Large intestine (tissue), 3 donors: ENCODE data around the gene GLE1. TPM values are rescaled to one million over a fixed set of nuclear protein-coding genes. Genes with fewer than 3 reads are reported as not detected.
A peak's percentile ranks its signal among the peaks of the same experiment; 100 is the strongest.

Experiments used
- DNase-seq, 2 donors: peaks; one replicate each; pipeline versions ENCODE4 v3.0.0 to v3.0.0-alpha.2; 2013
- H3K27ac ChIP-seq: one replicate; pipeline ENCODE4 v1.5.1; 2013; ENCODE audit warnings: low read length
- H3K27me3 ChIP-seq: 2 replicates; pipeline ENCODE4 v1.6.1; 2013; ENCODE audit warnings: low read length; ENCODE audit not compliant: control insufficient read depth, insufficient read depth
- H3K36me3 ChIP-seq: 2 replicates; pipeline ENCODE4 v1.6.1; 2013; ENCODE audit warnings: low read length; ENCODE audit not compliant: control insufficient read depth, insufficient read depth
- H3K4me1 ChIP-seq: one replicate; pipeline ENCODE4 v1.6.1; 2013; ENCODE audit warnings: low read length; ENCODE audit not compliant: control insufficient read depth, insufficient read depth
- H3K4me3 ChIP-seq: one replicate; pipeline ENCODE4 v1.5.1; 2013; ENCODE audit warnings: low read length
- H3K9me3 ChIP-seq: one replicate; pipeline ENCODE4 v1.6.1; 2013; ENCODE audit warnings: mild to moderate bottlenecking, low read depth, low read length, moderate library complexity; ENCODE audit not compliant: control insufficient read depth
- WGBS: methylation state at CpG from one replicate; pipeline ENCODE4 v1.1.5; 2013; ENCODE audit warnings: low lambda C conversion rate; ENCODE audit not compliant: insufficient coverage; 5-methylcytosine and 5-hydroxymethylcytosine counted together
- polyA plus RNA-seq: library from polyadenylated mRNA; unstranded; fragments of 120-200 nt; gene quantifications from one replicate; pipeline ENCODE4 v1.2.1, GENCODE V29; 2013

GLE1 gene
- polyA plus RNA-seq, 1 donor: 26.9 TPM

DNA sequence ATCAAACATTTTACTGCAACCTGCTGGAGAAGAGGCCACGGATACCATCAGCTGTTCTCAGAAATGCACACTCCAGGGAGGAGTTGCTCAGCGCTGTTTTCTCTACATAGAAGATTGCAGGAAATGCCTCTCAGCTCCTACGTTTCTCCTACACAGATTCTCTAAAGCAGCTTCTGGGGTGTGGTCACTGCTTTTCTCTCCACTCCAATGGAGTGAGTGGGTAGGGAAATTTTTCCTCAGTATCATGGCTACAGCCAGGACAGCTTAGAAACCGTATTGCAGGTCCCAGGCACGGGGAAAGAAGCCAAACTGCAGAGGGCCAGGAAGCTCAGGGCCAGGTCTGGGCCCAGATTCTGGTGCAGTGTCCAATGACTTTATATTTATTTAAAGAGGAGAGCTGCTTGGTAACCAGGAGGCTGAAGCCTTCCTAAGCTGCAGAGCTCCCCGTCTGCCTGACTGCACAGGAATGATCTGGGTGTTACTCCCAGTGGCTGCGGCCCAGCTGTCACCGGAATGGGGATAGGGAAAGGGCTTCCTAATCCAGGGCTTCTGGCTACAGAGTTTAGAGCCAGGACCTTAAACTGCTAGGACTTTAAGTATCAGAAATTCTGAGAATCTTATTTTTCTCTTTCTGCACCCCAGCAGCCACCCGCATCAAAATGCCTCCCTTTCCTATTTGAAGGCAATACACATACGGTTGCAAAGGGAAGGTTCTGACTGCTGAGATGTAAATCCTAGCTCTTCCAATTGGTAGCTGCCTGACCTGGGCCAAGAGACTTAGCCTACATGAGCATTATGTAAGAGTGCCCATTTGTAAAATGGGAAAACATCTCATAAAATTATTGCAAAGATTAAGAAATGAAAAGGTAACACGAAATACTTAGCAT lies 46.5 kb downstream of the GLE1 start:
- no CpG with 5 or more reads among the region's 11 CpGs for WGBS
- no peaks in the 10 kb centered on the region for H3K36me3 ChIP-seq
- H3K27ac ChIP-seq: peak overlapping the region; percentile 78
- no peaks in the 10 kb centered on the region for H3K9me3 ChIP-seq
- H3K27me3 ChIP-seq: no peaks in the 10 kb centered on the region
- DNase-seq: peak in 1 of 2 donors; percentile 22
- no peak overlapping the region for H3K4me3 ChIP-seq
- peaks cover 29% of the 10 kb centered on the region for H3K4me1 ChIP-seq

DNA sequence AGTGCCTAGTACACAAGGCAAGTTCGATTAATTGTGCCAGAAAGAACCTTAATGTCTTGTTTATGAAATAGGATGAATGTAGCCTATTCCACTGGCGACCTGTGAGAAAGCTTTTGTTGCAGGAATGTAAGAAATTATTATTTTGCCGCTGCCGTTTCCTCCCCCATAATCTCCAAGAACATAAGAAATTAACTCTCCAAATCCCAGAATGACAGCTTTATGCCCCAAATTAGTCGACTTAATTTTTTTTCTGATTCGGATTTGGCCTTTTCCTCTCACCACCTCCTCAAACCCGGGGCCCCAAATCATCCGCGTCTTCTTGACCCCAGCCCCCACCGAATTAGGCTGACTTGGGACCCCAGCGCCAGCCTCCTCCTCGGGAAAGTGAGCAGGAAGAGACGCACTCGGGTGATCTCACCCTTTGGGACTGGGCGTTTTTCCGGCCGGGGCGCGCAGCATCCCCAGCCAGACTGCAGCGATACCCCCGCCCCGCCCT lies 47.2 kb downstream of the GLE1 start:
- H3K4me3 ChIP-seq: peak overlapping the region; percentile 77
- no peaks in the 10 kb centered on the region for H3K9me3 ChIP-seq
- H3K4me1 ChIP-seq: peaks cover 34% of the 10 kb centered on the region
- no peaks in the 10 kb centered on the region for H3K27me3 ChIP-seq
- H3K36me3 ChIP-seq: no peaks in the 10 kb centered on the region
- DNase-seq: no peak
- H3K27ac ChIP-seq: peak overlapping the region; percentile 78
- 0% methylated on average over 1 of the region's 22 CpGs for WGBS

DNA sequence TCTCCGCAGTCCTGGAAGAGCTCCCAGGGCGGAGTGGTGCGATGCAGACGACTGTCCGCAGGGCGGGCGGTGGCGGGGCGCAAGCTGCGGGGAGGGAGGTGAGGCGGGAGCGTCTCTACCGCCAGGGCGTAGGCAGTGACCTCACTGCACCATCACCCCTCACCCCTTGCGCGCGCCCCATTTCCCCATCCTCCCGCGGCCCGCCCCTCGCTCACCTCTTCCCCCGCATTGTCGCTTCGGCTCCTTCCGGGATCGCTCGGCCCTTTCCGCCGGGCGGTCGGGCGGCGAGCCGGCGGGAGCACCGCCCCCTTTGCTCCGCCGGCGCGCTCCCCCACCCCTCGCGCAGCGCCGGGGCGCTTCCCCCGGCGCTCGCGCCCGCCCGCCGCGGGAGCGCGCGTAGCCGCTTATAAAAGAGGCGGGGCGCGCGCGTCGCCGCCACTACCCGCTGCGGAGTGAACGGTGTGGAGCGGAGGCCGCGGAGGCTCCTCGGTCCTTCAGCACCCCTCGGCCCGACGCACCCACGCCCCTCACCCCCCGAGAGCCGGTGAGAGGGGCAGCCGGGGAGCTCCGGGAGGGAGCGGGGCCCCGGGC lies 47.7 kb downstream of the GLE1 start, which contains the start of gene SPTAN1:
TSS of gene SPTAN1 (plus strand) at position 435 of the 591 bp plus-strand sequence. CDS start 14,154 bp downstream, outside the sequence.
- peak; percentile 92 to 94 for DNase-seq
- Histone ChIP-seq H3K27me3 (no peaks in the 10 kb centered on the region), H3K4me3 (peak within 1 kb of the TSS; percentile 77), H3K4me1 (peaks cover 39% of the 10 kb centered on the region), H3K9me3 (no peaks in the 10 kb centered on the region), H3K27ac (peak within 1 kb of the TSS; percentile 78), H3K36me3 (no peaks in the 10 kb centered on the region)
- no CpG with 5 or more reads among the region's 81 CpGs for WGBS

DNA sequence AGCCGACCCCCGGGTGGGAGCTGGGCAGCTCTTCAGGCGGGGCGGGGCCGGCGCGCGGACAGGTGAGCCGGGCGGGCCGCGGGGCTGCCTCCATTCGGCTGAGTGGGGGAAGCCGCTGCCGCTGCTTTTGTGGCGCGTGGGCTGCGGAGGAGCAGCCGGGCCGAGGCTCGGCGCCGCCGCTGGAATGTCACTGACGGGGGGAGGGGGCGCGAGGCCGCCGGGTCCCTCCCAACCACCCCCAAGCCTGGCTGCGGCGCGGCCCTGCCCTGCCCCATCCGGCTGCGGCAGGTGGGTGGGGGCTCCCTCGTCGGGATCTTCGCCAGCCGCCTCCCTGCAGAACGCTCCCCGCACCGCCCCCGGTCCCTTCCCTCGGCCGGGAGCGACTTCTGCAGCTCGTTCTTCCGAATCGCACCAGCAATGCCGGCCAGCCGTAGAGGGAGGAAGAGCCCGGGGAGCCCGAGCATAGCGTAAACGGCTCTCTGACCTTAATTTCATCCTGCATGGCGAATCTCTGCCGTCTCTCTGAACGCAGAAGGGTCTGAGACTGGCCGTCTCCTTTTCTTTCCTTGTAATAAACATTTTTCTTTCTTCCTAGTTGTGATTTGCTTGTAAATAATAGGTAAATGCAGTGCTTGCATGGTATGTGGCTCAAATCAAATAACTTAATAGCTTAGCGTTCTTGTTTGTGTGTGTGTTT lies 48.4 kb downstream of the GLE1 start:
- no peaks in the 10 kb centered on the region for H3K9me3 ChIP-seq
- peaks cover 43% of the 10 kb centered on the region for H3K4me1 ChIP-seq
- no peaks in the 10 kb centered on the region for H3K27me3 ChIP-seq
- peak overlapping the region; percentile 63 for H3K27ac ChIP-seq
- DNase-seq: peak; percentile 38 to 71
- no CpG with 5 or more reads among the region's 59 CpGs for WGBS
- no peaks in the 10 kb centered on the region for H3K36me3 ChIP-seq
- peak overlapping the region; percentile 77 for H3K4me3 ChIP-seq

DNA sequence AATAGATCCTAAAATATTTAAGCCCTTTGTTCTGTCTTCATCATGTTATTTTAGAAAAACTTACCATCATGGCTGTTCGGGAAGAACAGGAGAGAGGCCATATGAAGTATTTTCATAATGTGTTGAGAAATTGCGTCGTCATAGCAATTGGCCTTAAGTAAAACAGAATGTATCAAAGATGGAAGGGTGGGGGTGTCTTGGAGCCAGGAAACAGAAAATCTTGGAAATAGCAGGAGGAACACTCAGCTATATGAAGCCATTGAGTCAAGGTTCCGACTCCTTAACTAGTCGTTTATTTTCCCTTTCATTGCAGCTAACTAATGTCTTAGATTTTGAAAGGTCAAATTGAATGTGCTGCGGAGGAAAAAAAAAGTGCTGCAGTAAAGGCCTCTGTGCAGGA lies 49.2 kb downstream of the GLE1 start:
- Histone ChIP-seq H3K36me3 (no peaks in the 10 kb centered on the region), H3K27me3 (no peaks in the 10 kb centered on the region), H3K9me3 (no peaks in the 10 kb centered on the region), H3K4me1 (peaks cover 51% of the 10 kb centered on the region), H3K4me3 (peak overlapping the region; percentile 77), H3K27ac (peak overlapping the region; percentile 63)
- WGBS: 68% methylated on average over 3 of the region's 6 CpGs
- DNase-seq: peak; percentile 38 to 52

DNA sequence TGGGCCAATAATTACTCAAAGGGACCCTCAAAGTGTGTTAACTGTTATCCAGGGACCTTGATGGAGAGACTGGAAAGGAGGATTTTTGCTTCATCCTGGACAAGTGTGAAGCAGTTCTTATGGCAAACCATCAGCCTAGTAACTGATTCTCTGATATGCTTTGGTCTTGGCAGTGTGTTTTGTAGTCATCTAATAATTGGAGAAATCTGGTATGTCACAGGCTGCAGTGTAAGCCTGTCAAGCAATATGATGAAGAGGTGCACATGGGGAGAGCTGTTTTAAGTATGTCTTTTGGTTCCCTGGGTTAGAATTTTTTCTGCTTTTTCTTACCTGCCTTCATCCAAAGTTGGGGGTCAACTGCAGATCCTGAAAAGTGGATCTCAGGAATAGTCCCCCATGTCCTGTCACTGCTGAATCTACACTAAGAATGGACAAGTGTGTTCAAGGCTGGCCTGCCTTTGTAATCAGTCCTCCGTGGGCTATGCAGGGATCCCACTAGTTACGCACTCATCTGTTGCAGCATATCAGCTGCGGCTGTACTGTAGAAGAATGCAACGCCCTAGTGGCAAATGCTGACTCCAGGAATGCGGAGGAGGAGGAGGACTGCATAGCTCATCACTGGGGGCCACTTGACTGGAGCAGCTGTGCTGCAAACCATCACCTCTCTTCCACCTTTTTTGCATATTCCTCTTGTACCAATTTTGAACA lies 49.8 kb downstream of the GLE1 start:
- peak overlapping the region; percentile 63 for H3K27ac ChIP-seq
- H3K27me3 ChIP-seq: no peaks in the 10 kb centered on the region
- H3K9me3 ChIP-seq: no peaks in the 10 kb centered on the region
- peaks cover 57% of the 10 kb centered on the region for H3K4me1 ChIP-seq
- peak; percentile 71 to 81 for DNase-seq
- no peaks in the 10 kb centered on the region for H3K36me3 ChIP-seq
- H3K4me3 ChIP-seq: peak overlapping the region; percentile 77
- no CpG with 5 or more reads among the region's 5 CpGs for WGBS

DNA sequence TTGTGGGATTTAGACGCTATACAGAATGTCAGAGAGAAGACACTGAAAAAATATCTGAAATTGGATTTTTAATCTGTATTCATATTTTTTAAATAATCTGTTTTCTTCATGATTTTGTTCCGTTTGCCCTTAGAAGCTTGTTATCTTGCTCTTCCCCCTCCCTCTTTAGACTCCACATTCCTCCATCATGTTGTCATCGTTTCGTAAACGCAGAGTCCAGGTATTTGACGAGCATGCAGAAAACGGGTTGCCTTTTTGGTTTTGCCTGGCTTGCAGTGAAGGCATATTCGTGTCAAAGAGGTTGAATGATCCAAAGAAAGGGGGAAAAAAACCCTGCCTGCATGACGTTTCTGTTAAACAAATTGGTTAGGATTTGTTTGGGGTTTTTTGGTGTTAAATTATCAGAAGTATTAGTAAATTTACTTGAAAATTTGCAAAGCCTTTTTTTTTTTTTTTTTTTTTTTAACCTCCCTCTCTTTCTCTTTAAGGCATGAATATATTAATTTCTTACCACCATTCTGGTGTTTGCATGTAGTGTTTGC lies 50.7 kb downstream of the GLE1 start:
- 18% methylated on average over 1 of the region's 9 CpGs for WGBS
- Histone ChIP-seq H3K4me1 (peaks cover 58% of the 10 kb centered on the region), H3K4me3 (peak overlapping the region; percentile 77), H3K27me3 (no peaks in the 10 kb centered on the region), H3K36me3 (no peaks in the 10 kb centered on the region), H3K27ac (peak overlapping the region; percentile 63), H3K9me3 (no peaks in the 10 kb centered on the region)
- DNase-seq: peak; percentile 74 to 77

DNA sequence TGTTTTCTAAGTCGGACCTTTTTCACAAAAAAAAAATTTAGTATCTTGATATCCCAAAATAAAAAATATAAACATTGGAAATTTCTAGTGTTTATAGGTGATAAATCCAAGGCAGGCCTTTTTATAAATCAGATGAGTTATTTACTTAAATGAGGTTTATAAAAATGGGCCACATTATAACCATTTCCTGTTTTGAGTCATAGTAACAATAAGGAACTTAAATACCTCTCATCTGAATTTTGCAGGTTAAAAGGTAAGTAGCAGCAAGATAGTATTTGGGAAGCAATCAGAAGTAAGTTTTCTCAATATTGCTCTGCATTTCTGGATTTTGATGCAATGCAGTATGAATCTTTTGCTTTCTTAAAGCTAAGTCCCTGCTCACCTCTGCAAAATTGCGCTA lies 51.8 kb downstream of the GLE1 start:
- DNase-seq: no peak
- Histone ChIP-seq H3K27ac (peak overlapping the region; percentile 63), H3K4me3 (no peak overlapping the region), H3K36me3 (no peaks in the 10 kb centered on the region), H3K27me3 (no peaks in the 10 kb centered on the region), H3K4me1 (peaks cover 58% of the 10 kb centered on the region), H3K9me3 (no peaks in the 10 kb centered on the region)
- 89% methylated on average over 1 of the region's 2 CpGs for WGBS

DNA sequence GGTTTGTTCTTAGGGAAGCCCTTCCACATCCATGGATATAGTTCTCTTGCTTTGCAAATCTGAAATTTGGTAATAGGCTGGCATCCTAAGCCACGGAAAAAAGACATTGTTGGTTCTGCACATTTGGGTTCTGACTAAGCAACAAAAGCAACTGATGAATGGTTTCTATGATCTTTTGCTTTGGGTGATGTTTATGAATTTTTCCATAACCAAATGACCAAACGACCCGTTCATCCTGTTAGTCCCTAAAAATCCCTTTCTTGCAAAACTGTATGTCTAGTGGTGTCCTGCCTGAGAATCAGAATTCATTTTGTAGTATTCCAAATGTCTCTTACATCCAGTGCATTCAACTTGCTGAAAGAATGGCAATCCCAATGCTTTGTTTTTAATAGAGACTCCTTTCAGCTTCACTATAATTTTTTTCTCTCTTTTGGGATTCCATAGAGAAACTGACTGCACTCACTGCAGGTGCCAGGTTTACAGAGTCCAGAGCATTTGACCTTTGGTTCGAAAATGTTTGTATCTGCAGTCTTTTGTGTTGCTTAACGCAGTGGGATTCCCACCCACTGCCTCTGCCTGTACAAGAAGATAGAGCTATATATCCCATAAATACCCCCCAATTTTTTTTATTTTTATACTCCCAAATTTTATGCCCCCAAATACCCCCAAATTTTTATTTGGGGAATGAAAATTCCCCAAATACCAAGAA lies 52.6 kb downstream of the GLE1 start:
- Histone ChIP-seq H3K4me3 (no peak overlapping the region), H3K27ac (peak overlapping the region; percentile 41), H3K36me3 (no peaks in the 10 kb centered on the region), H3K27me3 (no peaks in the 10 kb centered on the region), H3K9me3 (no peaks in the 10 kb centered on the region), H3K4me1 (peaks cover 53% of the 10 kb centered on the region)
- 86% methylated on average over 2 of the region's 5 CpGs for WGBS
- DNase-seq: peak; percentile 34 to 63
